Keratinocyte (primary cell): ENCODE data around the gene MON1A.

ENCODE experiments used
- EZH2 ChIP-seq: IDR thresholded peaks from one replicate; pipeline ENCODE4 v1.6.1; 2012; ENCODE audit warnings: inconsistent platforms, mild to moderate bottlenecking, low read length, moderate library complexity
- TF ChIP-seq, protein P1 (sequence below), 3 experiments: IDR thresholded peaks in 1 of 3; conservative IDR thresholded peaks in 1 of 3; optimal IDR thresholded peaks in 1 of 3; 2 replicates in 2 of 3; 3 replicates in 1 of 3; pipeline versions ENCODE3 to v1.5.1; 2011; ENCODE audit warnings: low read length in 3 of 3, mild to moderate bottlenecking in 3 of 3, moderate library complexity in 2 of 3, control low read depth in 1 of 3, inconsistent platforms in 1 of 3; ENCODE audit not compliant: insufficient read depth in 2 of 3; ENCODE audit errors: extremely low read depth in 1 of 3

GRCh38 chr3:49867871-49868321 is 61.7 kb downstream of the MON1A start:
- no peak for TF ChIP-seq EZH2
- TF ChIP-seq, protein P1, sequence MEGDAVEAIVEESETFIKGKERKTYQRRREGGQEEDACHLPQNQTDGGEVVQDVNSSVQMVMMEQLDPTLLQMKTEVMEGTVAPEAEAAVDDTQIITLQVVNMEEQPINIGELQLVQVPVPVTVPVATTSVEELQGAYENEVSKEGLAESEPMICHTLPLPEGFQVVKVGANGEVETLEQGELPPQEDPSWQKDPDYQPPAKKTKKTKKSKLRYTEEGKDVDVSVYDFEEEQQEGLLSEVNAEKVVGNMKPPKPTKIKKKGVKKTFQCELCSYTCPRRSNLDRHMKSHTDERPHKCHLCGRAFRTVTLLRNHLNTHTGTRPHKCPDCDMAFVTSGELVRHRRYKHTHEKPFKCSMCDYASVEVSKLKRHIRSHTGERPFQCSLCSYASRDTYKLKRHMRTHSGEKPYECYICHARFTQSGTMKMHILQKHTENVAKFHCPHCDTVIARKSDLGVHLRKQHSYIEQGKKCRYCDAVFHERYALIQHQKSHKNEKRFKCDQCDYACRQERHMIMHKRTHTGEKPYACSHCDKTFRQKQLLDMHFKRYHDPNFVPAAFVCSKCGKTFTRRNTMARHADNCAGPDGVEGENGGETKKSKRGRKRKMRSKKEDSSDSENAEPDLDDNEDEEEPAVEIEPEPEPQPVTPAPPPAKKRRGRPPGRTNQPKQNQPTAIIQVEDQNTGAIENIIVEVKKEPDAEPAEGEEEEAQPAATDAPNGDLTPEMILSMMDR (optimal IDR thresholded peaks at IDR 0.05 in 1 of 3, IDR thresholded peaks at IDR 0.05 in 1 of 3, conservative IDR thresholded peaks at IDR 0.05 in 1 of 3; ENCODE audit: extremely low read depth in 1 of 3, insufficient read depth in 2 of 3, low read length in 3 of 3) = no peak
